Tibial artery (tissue), 4 donors: Measurements from ENCODE around the gene SVIP.

Experiments used
- DNase-seq, 2 donors: peaks; one replicate each; pipeline ENCODE4 v3.0.0-alpha.2; 2019
- H3K27ac ChIP-seq, 2 donors: fragments of 200-600 bp; sonication (generic) in 1 of 2; 1 replicate in 1 of 2; 2 replicates in 1 of 2; pipeline ENCODE4 v1.5.1; 2018 to 2019; ENCODE audit warnings: mild to moderate bottlenecking in 1 of 2
- H3K27me3 ChIP-seq, 2 donors: fragments of 200-600 bp; sonication (generic) in 1 of 2; one replicate each; pipeline versions ENCODE4 v1.5.1 to v1.6.0; 2016 to 2019
- H3K36me3 ChIP-seq, 3 donors: fragments of 200-600 bp; sonication (generic) in 2 of 3; one replicate each; pipeline ENCODE4 v1.5.1; 2016 to 2019; ENCODE audit warnings: mild to moderate bottlenecking in 2 of 3
- H3K4me1 ChIP-seq, 4 donors: fragments of 200-600 bp; sonication (generic) in 2 of 4; 1 replicate in 3 of 4; 2 replicates in 1 of 4; pipeline ENCODE4 v1.5.1; 2016 to 2019
- H3K4me3 ChIP-seq, 2 donors: fragments of 200-600 bp; sonication (generic) in 1 of 2; 1 replicate in 1 of 2; 2 replicates in 1 of 2; pipeline ENCODE4 v1.5.1; 2018 to 2019; ENCODE audit warnings: mild to moderate bottlenecking in 2 of 2
- H3K9me3 ChIP-seq, 3 donors: fragments of 200-600 bp; sonication (generic) in 1 of 3; one replicate each; pipeline ENCODE4 v1.5.1; 2016 to 2019
- CTCF ChIP-seq, 2 experiments: fragments of 200-600 bp in 1 of 2; fragments of 450-650 bp in 1 of 2; IDR thresholded peaks; one replicate each; pipeline ENCODE4 v1.5.1; 2017 to 2019; ENCODE audit warnings: antibody characterized with exemption in 2 of 2, mild to moderate bottlenecking in 1 of 2, moderate library complexity in 1 of 2
- intact Hi-C: fragments of 100-400 bp; cut with DNase I; formaldehyde crosslinking; loops from one replicate; pipeline ENCODE4 v1.15.0; 2023; ENCODE audit warnings: low total_unique reads

The SVIP gene

GRCh38 chr11:22807855-22808570 lies 21.6 kb downstream of the SVIP start:
- no peak for DNase-seq
- Histone ChIP-seq H3K9me3 (no peaks in the 10 kb centered on the region), H3K36me3 (no peaks in the 10 kb centered on the region), H3K4me3 (no peak overlapping the region), H3K27me3 (no peaks in the 10 kb centered on the region), H3K4me1 (no peaks in the 10 kb centered on the region), H3K27ac (no peak overlapping the region)
- intact Hi-C loops, result no loop called here
- TF ChIP-seq CTCF (IDR thresholded peaks at IDR 0.05), result no peak

DNA sequence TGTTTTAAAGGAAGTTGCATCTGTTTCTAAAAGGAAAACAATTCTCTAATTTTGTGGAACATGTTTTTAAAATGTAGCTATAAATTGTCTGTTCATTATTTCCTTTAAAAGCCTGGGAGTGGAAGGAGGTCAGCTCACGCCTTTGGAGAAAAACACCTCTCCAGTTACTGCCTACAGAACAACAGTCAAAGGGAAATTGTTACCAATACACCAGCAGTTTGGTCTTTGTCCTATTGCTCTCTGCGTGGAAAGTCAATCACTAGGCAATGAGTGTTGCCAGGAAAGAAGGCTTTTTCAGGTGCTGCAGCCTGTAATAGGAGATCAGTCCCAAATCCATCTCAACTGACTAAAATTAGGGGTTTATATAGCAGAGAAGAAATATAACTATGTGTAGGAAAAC lies 22.2 kb downstream of the SVIP start:
- Histone ChIP-seq H3K27ac (no peak overlapping the region), H3K9me3 (no peaks in the 10 kb centered on the region), H3K4me3 (no peak overlapping the region), H3K4me1 (no peaks in the 10 kb centered on the region), H3K36me3 (no peaks in the 10 kb centered on the region), H3K27me3 (no peaks in the 10 kb centered on the region)
- no peak for DNase-seq
- TF ChIP-seq CTCF (IDR thresholded peaks at IDR 0.05), result no peak
- intact Hi-C loops, result no loop called here

DNA sequence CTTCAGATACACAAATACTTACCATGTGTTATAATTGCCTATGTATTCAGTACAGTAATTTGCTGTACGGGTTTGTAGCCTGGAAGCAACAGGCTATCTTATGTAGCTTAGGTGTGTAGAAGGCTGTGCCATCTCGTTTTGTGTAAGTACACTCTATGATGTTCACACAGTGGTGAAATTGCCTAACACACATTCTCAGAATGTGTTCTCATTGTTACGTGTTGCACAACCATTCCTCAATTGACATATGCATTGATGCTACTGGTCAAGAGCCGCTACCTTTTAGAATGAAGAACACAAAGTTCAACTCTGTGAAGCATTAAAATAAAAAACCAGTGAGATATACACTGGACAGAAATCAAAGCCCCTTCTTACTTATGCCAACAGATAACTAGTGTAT lies 26.7 kb downstream of the SVIP start:
- H3K36me3 ChIP-seq, result no peaks in the 10 kb centered on the region
- H3K4me1 ChIP-seq, result no peaks in the 10 kb centered on the region
- H3K9me3 ChIP-seq, result no peaks in the 10 kb centered on the region
- no peak overlapping the region for H3K27ac ChIP-seq
- intact Hi-C loops, result no loop called here
- no peak for DNase-seq
- TF ChIP-seq CTCF (IDR thresholded peaks at IDR 0.05), result no peak
- H3K27me3 ChIP-seq, result no peaks in the 10 kb centered on the region
- H3K4me3 ChIP-seq, result no peak overlapping the region

DNA sequence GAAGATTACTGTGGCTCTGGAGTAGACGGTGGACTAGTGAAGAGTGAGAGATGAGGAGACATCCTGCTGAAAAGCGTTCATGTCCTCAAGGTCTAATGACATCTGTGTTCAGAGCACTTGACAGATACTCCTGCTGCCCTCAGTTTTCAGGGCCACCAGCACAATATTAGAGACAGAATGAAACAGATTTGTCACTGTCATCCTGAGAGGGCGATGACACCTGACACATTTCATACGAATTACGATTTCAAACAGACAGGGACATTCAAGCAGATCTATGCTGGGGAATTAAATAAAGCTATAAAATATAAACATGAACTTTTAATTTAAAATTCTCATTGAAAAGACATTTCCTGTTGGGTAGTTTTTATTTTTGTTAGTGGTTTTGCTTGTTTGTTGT lies 29.1 kb downstream of the SVIP start:
- Histone ChIP-seq H3K36me3 (no peaks in the 10 kb centered on the region), H3K9me3 (no peaks in the 10 kb centered on the region), H3K4me1 (no peaks in the 10 kb centered on the region), H3K4me3 (no peak overlapping the region), H3K27me3 (no peaks in the 10 kb centered on the region), H3K27ac (no peak overlapping the region)
- intact Hi-C loops, result no loop called here
- DNase-seq, result no peak
- no peak for TF ChIP-seq CTCF (IDR thresholded peaks at IDR 0.05)

DNA sequence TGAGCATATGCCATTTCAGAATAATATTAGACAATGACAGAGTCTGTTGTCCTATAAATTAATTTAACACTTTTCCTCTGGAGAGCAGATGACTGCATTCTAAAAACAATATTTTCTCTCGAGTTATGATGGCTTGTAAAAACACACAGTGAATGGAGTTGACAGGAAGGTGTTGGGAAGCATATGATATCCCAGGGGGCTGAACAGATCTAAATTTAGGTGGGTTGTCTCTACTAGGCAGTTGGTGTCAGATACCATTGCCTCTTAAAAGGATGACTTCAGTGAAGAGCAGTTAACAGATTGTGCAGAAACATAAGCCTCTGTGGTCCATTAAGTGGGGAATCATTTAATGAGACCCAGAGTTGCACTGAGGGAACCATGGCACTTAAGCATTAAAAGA lies 30.7 kb downstream of the SVIP start:
- H3K27me3 ChIP-seq, result no peaks in the 10 kb centered on the region
- no peaks in the 10 kb centered on the region for H3K9me3 ChIP-seq
- TF ChIP-seq CTCF (IDR thresholded peaks at IDR 0.05), result no peak
- H3K4me1 ChIP-seq, result no peaks in the 10 kb centered on the region
- intact Hi-C loops, result no loop called here
- DNase-seq, result no peak
- no peak overlapping the region for H3K27ac ChIP-seq
- no peaks in the 10 kb centered on the region for H3K36me3 ChIP-seq
- no peak overlapping the region for H3K4me3 ChIP-seq

GRCh38 chr11:22797047-22797446 lies 32.6 kb downstream of the SVIP start:
- H3K36me3 ChIP-seq, result no peaks in the 10 kb centered on the region
- intact Hi-C loops, result no loop called here
- no peak for TF ChIP-seq CTCF (IDR thresholded peaks at IDR 0.05)
- DNase-seq, result no peak
- H3K9me3 ChIP-seq, result no peaks in the 10 kb centered on the region
- H3K27me3 ChIP-seq, result no peaks in the 10 kb centered on the region
- no peak overlapping the region for H3K27ac ChIP-seq
- H3K4me3 ChIP-seq, result no peak overlapping the region
- H3K4me1 ChIP-seq, result no peaks in the 10 kb centered on the region
